ENCODE data around the gene GPR32. TPM values are rescaled to one million over a fixed set of nuclear protein-coding genes. Genes with fewer than 3 reads are reported as not detected.
A peak's percentile ranks its signal among the peaks of the same experiment; 100 is the strongest.

The GPR32 gene
- total and polyA plus RNA-seq, 10 donors, result not detected

DNA sequence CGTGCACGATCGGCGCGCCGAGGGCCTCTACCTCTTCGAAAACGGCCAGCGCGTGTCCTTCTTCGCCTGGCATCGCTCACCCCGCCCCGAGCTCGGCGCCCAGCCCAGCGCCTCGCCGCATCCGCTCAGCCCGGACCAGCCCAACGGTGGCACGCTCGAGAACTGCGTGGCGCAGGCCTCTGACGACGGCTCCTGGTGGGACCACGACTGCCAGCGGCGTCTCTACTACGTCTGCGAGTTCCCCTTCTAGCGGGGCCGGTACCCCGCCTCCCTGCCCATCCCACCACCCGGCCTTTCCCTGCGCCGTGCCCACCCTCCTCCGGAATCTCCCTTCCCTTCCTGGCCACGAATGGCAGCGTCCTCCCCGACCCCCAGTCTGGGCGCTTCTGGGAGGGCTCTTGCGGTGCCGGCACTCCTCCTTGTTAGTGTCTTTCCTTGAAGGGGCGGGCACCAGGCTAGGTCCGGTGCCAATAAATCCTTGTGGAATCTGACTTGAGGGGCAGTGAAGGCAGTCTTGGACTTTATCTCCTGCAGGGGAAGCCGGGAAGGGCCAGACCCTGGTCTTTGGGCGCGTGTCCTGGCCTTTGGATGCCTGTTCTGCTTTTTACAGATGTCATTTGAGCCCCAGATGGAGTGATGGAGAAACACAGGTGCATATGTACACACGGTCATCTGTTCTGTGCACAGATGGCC lies 44.9 kb upstream of the GPR32 start:
- Histone ChIP-seq H3K36me3 (no peaks in the 10 kb centered on the region), H3K4me3 (peak overlapping the region; percentile 44 to 79 (median 48)), H3K27me3 (replicated peaks in 1 of 7) (peaks cover 0 to 89% (median 68%) of the 10 kb centered on the region in 7 donors), H3K27ac (peak overlapping the region in 7 of 8 donors; percentile 30 to 78 (median 71)), H3K4me1 (peaks cover 8 to 42% (median 22%) of the 10 kb centered on the region in 6 donors), H3K9me3 (peaks cover 0 to 20% (median 0%) of the 10 kb centered on the region in 8 donors)
- TF ChIP-seq POLR2A (IDR thresholded peaks at IDR 0.05), result no peak
- TF ChIP-seq POLR2AphosphoS5 (IDR thresholded peaks at IDR 0.05), result no peak
- intact Hi-C loops (cut with DNase I; ENCODE audit: low total_unique reads), result no loop called here
- DNase-seq, result no peak
- 4 to 11% (median 7%) methylated on average over 15 to 52 of the region's 52 CpGs for WGBS, 5 donors

DNA sequence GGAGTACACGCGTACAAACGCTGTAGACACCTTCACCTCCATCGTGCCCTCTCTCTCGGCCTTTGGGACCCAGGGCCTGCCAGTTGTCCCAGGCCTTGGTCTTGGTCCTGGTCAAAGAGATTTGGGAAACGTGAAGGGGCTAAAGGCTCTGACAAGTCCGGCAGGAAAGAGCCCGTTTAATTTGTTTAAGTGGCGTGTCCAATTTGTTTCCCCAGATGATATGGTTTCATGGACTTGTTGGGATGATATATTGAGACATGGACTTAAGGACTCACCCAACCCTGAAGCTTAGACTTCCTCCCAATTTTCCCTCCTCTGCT lies 44.4 kb upstream of the GPR32 start:
- TF ChIP-seq POLR2A (IDR thresholded peaks at IDR 0.05), result no peak
- TF ChIP-seq, protein P1, sequence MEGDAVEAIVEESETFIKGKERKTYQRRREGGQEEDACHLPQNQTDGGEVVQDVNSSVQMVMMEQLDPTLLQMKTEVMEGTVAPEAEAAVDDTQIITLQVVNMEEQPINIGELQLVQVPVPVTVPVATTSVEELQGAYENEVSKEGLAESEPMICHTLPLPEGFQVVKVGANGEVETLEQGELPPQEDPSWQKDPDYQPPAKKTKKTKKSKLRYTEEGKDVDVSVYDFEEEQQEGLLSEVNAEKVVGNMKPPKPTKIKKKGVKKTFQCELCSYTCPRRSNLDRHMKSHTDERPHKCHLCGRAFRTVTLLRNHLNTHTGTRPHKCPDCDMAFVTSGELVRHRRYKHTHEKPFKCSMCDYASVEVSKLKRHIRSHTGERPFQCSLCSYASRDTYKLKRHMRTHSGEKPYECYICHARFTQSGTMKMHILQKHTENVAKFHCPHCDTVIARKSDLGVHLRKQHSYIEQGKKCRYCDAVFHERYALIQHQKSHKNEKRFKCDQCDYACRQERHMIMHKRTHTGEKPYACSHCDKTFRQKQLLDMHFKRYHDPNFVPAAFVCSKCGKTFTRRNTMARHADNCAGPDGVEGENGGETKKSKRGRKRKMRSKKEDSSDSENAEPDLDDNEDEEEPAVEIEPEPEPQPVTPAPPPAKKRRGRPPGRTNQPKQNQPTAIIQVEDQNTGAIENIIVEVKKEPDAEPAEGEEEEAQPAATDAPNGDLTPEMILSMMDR (IDR thresholded peaks at IDR 0.05 in 8 of 11, conservative IDR thresholded peaks at IDR 0.05 in 3 of 11), result no peak
- TF ChIP-seq POLR2AphosphoS5 (IDR thresholded peaks at IDR 0.05), result no peak
- DNase-seq, result no peak
- Histone ChIP-seq H3K36me3 (no peaks in the 10 kb centered on the region), H3K27ac (peak overlapping the region in 1 of 8 donors; percentile 78), H3K27me3 (replicated peaks in 1 of 7) (peaks cover 0 to 89% (median 63%) of the 10 kb centered on the region in 7 donors), H3K4me3 (peak overlapping the region in 5 of 8 donors; percentile 47 to 79 (median 55)), H3K9me3 (peaks cover 0 to 20% (median 0%) of the 10 kb centered on the region in 8 donors), H3K4me1 (peaks cover 8 to 42% (median 22%) of the 10 kb centered on the region in 6 donors)
- 76 to 85% (median 82%) methylated on average over 9 of the region's 9 CpGs for WGBS, 5 donors
- intact Hi-C loops (cut with DNase I; ENCODE audit: low total_unique reads), result no loop called here

DNA sequence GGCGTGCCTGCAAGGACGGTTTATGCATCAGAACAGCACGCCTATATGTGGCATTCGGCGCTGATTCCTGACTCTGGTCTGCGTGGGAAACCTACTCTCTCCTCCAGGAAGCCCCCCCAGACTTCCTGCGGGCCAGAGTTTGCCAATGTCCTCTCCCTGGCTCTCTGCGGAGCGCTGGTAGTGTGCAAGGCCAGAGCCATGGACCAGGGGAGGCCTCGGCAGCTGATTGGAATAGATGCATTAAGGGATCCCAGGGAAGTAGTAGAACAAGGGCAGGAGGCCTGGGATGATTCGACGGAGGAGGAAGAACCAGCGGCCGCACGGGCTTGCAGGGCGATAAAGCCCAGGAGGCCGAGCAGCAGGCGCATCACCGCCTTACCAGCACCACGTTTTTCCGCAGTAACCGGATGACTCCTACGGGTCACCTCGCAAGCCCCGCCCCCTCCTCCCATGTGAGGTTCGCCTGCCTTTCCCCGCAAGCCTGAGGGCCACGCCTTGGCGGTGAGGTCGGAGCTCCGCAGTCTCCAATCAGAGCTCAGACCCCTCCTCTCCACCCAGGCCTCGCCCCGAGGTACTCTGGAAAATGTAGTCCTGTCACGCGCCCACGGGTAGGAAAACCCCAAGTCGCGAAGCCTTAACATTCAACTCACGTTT lies 42.1 kb upstream of the GPR32 start:
- peaks cover 0 to 81% (median 41%) of the 10 kb centered on the region in 7 donors for H3K27me3 ChIP-seq (replicated peaks in 1 of 7)
- no peak for DNase-seq

DNA sequence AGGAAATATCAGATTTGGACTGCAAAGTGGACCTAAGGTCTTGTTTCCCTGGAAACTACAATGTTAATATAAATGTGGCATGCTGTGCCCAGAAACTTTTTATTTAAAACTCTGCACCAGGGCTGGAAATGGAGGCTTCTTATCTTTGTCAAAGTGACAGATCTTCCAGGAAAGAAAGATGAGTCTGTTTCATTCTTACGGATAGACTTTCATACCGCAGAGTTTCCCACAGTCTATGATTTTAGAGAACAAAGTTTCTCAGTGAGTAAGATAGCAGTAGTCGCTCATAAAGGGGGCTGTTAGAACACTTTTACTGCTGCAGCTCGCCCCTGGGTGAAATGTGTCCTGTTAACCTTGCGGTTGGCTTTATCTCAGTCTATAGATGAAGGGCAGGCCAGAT lies 40.4 kb upstream of the GPR32 start:
- TF ChIP-seq, protein P1 (IDR thresholded peaks at IDR 0.05 in 8 of 11, conservative IDR thresholded peaks at IDR 0.05 in 3 of 11), result no peak
- peaks cover 7 to 23% (median 11%) of the 10 kb centered on the region in 6 donors for H3K4me1 ChIP-seq
- H3K27ac ChIP-seq, result no peak overlapping the region
- 69 to 84% (median 80%) methylated on average over 5 of the region's 5 CpGs for WGBS, 5 donors
- no peaks in the 10 kb centered on the region for H3K36me3 ChIP-seq
- H3K27me3 ChIP-seq (replicated peaks in 1 of 7), result peaks cover 0 to 72% (median 24%) of the 10 kb centered on the region in 7 donors
- no peak for DNase-seq
- H3K4me3 ChIP-seq, result no peak overlapping the region
- intact Hi-C loops (cut with DNase I; ENCODE audit: low total_unique reads), result no loop called here
- H3K9me3 ChIP-seq, result peaks cover 0 to 14% (median 0%) of the 10 kb centered on the region in 8 donors

More for the DNA sequence above, 42.1 kb upstream of the GPR32 start:
- Histone ChIP-seq H3K4me1 (peaks cover 8 to 40% (median 21%) of the 10 kb centered on the region in 6 donors), H3K27ac (no peak overlapping the region), H3K36me3 (no peaks in the 10 kb centered on the region), H3K9me3 (peaks cover 0 to 20% (median 0%) of the 10 kb centered on the region in 8 donors), H3K4me3 (peak overlapping the region in 1 of 8 donors; percentile 23)
- intact Hi-C loops (cut with DNase I; ENCODE audit: low total_unique reads), result no loop called here
- 17 to 34% (median 19%) methylated on average over 38 to 39 of the region's 39 CpGs for WGBS, 5 donors
- TF ChIP-seq POLR2A (IDR thresholded peaks at IDR 0.05), result no peak
- peak in 2 of 3 donors; percentile 44 to 62 for TF ChIP-seq POLR2AphosphoS5 (IDR thresholded peaks at IDR 0.05)

DNA sequence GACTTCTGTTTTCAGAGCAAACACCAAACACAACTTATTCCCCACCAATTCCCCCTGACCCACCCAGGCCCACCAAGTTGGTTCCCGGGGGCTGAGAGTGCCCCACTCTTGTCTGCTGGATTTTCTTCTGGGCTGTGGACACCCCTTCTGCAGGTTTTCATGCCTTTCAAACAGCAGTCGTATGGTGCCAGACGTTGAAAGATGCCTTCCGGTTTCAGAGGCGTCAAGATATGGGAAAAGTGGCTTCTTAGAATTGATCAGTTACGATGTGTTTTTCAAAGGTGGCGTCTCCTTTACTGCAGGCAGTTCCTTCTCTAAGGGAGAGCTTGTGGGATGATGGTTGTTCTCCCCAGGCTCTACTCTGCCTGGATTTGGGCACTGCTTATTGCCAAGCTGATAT lies 34.4 kb upstream of the GPR32 start:
- no peaks in the 10 kb centered on the region for H3K36me3 ChIP-seq
- TF ChIP-seq, protein P1 (IDR thresholded peaks at IDR 0.05 in 8 of 11, conservative IDR thresholded peaks at IDR 0.05 in 3 of 11), result no peak
- TF ChIP-seq POLR2AphosphoS5 (IDR thresholded peaks at IDR 0.05) (no peak), POLR2A (IDR thresholded peaks at IDR 0.05) (no peak)
- DNase-seq, result no peak

More for the DNA sequence above, 34.4 kb upstream of the GPR32 start:
- 64 to 75% (median 70%) methylated on average over 7 of the region's 7 CpGs for WGBS, 5 donors
- Histone ChIP-seq H3K4me1 (no peaks in the 10 kb centered on the region), H3K27ac (no peak overlapping the region), H3K27me3 (replicated peaks in 1 of 7) (peaks cover 0 to 80% (median 15%) of the 10 kb centered on the region in 7 donors), H3K4me3 (no peak overlapping the region), H3K9me3 (no peaks in the 10 kb centered on the region)
- intact Hi-C loops (cut with DNase I; ENCODE audit: low total_unique reads), result no loop called here

Data from spleen (tissue), 11 donors.